ENCODE results near the gene LPIN1. TPM values are rescaled to one million over a fixed set of nuclear protein-coding genes. Genes with fewer than 3 reads are reported as not detected.

Gene LPIN1
- total and polyA plus RNA-seq, 2 of the 8 experiments (the other 6 are each of a cell fraction or from before 2014, with no cell fraction given): 4.3 to 9.8 TPM

DNA sequence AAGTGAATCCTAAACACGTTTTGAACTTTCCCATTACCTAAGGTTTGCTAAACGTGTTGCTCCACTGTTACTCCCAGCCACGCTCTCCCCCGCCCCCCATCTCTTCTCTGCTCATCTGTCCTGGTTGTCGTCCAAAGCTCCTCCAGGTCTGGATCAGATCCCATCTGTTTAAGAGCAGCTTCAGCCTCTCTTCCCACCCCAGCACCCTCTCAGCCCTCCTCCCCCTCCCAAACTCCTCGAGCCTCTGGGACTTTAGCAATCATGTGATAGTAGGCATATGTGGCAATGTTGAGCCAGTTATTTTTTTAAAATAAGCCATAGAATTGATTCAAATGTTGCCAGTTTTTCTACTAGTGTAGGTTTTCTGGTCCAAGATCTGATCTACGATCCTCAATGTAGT lies 20.0 kb upstream of the LPIN1 start:
- ChIA-PET POLR2A (ENCODE audit: partially characterized antibody) (no interaction called here), CTCF (ENCODE audit: partially characterized antibody) (interaction anchor here (0.7 to 3.6 kb wide), 7 partner anchors 9 to 61 kb away, joined by 3 to 19 read pairs (median 4); no protein-coding TSS in a partner anchor)
- Histone ChIP-seq H3K4ac (replicated peaks; ENCODE audit: insufficient read length, low read depth, low read length) (no peak overlapping the region), H4K91ac (replicated peaks; ENCODE audit: insufficient read length, low read length) (no peak overlapping the region), H3K27me3 (replicated peaks in 1 of 4; ENCODE audit: control insufficient read depth in 3 of 4, extremely low read depth in 1 of 4, insufficient read depth in 3 of 4, low read length in 3 of 4) (no peaks in the 10 kb centered on the region), H3K9me3 (ENCODE audit: insufficient read depth in 2 of 2, low read depth in 1 of 2, low read length in 1 of 2) (no peaks in the 10 kb centered on the region), H2AFZ (ENCODE audit: low read length) (no peak overlapping the region), H2BK20ac (ENCODE audit: low read length) (no peak overlapping the region), H3K14ac (ENCODE audit: insufficient read length) (no peak overlapping the region), H2BK12ac (ENCODE audit: low read depth, low read length) (no peak overlapping the region), H2AK5ac (ENCODE audit: low read depth, low read length) (no peak overlapping the region), H4K8ac (ENCODE audit: extremely low read depth, insufficient read depth, low read length) (no peak overlapping the region), H2BK120ac (replicated peaks; ENCODE audit: low read depth, low read length) (no peak overlapping the region), H2BK15ac (ENCODE audit: low read length) (no peak overlapping the region), H4K20me1 (replicated peaks in 1 of 2; ENCODE audit: control insufficient read depth in 1 of 2, insufficient read depth in 2 of 2, low read length in 2 of 2) (no peaks in the 10 kb centered on the region), H3K27ac (ENCODE audit: low read depth, low read length) (no peak overlapping the region), H4K5ac (ENCODE audit: insufficient read length, low read depth, low read length) (no peak overlapping the region), H3K36me3 (ENCODE audit: control insufficient read depth in 2 of 4, insufficient read depth in 4 of 4, low read length in 3 of 4) (no peaks in the 10 kb centered on the region), H3K79me2 (ENCODE audit: control insufficient read depth in 1 of 2, insufficient read depth in 2 of 2, low read length in 2 of 2) (no peaks in the 10 kb centered on the region), H3K4me3 (ENCODE audit: extremely low read depth in 1 of 4, insufficient read depth in 2 of 4, low read depth in 3 of 4, low read length in 4 of 4) (no peak overlapping the region), H3K9ac (replicated peaks in 1 of 4; ENCODE audit: extremely low read depth in 1 of 4, low read depth in 3 of 4, low read length in 3 of 4) (no peak overlapping the region), H3K79me1 (ENCODE audit: low read depth, low read length) (no peaks in the 10 kb centered on the region), H3K56ac (replicated peaks; ENCODE audit: insufficient read length, low read depth, low read length) (no peak overlapping the region), H3K23ac (ENCODE audit: insufficient read length) (no peak overlapping the region), H3K4me1 (replicated peaks in 1 of 4; ENCODE audit: control insufficient read depth in 3 of 4, insufficient read depth in 4 of 4, low read length in 3 of 4) (peaks cover 0 to 3% (median 0%) of the 10 kb centered on the region in 4 experiments; a peak in 3 of 7 replicates), H3K18ac (ENCODE audit: extremely low read depth, low read length) (no peak overlapping the region), H3K4me2 (ENCODE audit: insufficient read depth in 1 of 2, low read depth in 2 of 2, low read length in 2 of 2) (no peak overlapping the region), H2BK5ac (ENCODE audit: low read depth, low read length) (no peak overlapping the region), H3K23me2 (ENCODE audit: low read depth, low read length) (no peaks in the 10 kb centered on the region)
- TF ChIP-seq, protein P1, sequence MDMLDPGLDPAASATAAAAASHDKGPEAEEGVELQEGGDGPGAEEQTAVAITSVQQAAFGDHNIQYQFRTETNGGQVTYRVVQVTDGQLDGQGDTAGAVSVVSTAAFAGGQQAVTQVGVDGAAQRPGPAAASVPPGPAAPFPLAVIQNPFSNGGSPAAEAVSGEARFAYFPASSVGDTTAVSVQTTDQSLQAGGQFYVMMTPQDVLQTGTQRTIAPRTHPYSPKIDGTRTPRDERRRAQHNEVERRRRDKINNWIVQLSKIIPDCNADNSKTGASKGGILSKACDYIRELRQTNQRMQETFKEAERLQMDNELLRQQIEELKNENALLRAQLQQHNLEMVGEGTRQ (IDR thresholded peaks at IDR 0.05; ENCODE audit: low read length): no peak
- FAIRE-seq (no peak), DNase-seq (ENCODE audit: low read depth in 1 of 2, low spot score in 2 of 2) (no peak)
- WGBS, 2 experiments (ENCODE audit: extremely low coverage in 1 of 2, insufficient coverage in 1 of 2, insufficient read length in 1 of 2, insufficient replicate concordance in 2 of 2, low coverage in 1 of 2, low lambda C conversion rate in 2 of 2, missing lambda C conversion rate in 1 of 2): 68% methylated on average over 6 of the region's 7 CpGs; no CpG with 5 or more reads in 1 of the 2 experiments

All from H1 (cell line).